Heart left ventricle (tissue), 16 donors: ENCODE measurements around the gene WWOX. TPM values are rescaled to one million over a fixed set of nuclear protein-coding genes. Genes with fewer than 3 reads are reported as not detected.
A peak's percentile ranks its signal among the peaks of the same experiment; 100 is the strongest.

ENCODE experiments used
- ATAC-seq, 4 donors: fragments of 200-7000 bp; cut with Tn5 transposase; one replicate each; pipeline ENCODE4 v1.9.1; 2020 to 2022; ENCODE audit warnings: moderate library complexity in 4 of 4, mild to moderate bottlenecking in 3 of 4, moderate number of reproducible peaks in 1 of 4
- DNase-seq, 5 donors: peaks; one replicate each; pipeline ENCODE4 v3.0.0-alpha.2; 2020
- H3K27ac ChIP-seq, 12 donors: fragments of 200-600 bp; sonication (generic) in 4 of 12; one replicate each; pipeline versions ENCODE4 v1.5.0 to v1.8.0; 2016 to 2022; ENCODE audit warnings: mild to moderate bottlenecking in 2 of 12
- H3K27me3 ChIP-seq, 9 donors: fragments of 200-600 bp; sonication (generic) in 2 of 9; one replicate each; pipeline versions ENCODE4 v1.5.1 to v1.8.0; 2016 to 2022; ENCODE audit warnings: mild to moderate bottlenecking in 3 of 9
- H3K36me3 ChIP-seq, 9 donors: fragments of 200-600 bp; sonication (generic) in 2 of 9; one replicate each; pipeline versions ENCODE4 v1.5.0 to v1.8.0; 2018 to 2022; ENCODE audit warnings: mild to moderate bottlenecking in 2 of 9
- H3K4me1 ChIP-seq, 12 donors: fragments of 200-600 bp; sonication (generic) in 4 of 12; one replicate each; pipeline versions ENCODE4 v1.5.0 to v1.8.0; 2016 to 2022; ENCODE audit warnings: mild to moderate bottlenecking in 3 of 12
- H3K4me3 ChIP-seq, 12 donors: fragments of 200-600 bp; sonication (generic) in 4 of 12; one replicate each; pipeline versions ENCODE4 v1.5.0 to v1.8.0; 2017 to 2022; ENCODE audit warnings: mild to moderate bottlenecking in 9 of 12, moderate library complexity in 4 of 12
- H3K9me3 ChIP-seq, 12 donors: fragments of 200-600 bp; sonication (generic) in 4 of 12; one replicate each; pipeline versions ENCODE4 v1.5.0 to v1.8.0; 2016 to 2022; ENCODE audit warnings: mild to moderate bottlenecking in 1 of 12
- POLR2A ChIP-seq, 2 donors: fragments of 450-650 bp; IDR thresholded peaks; one replicate each; pipeline ENCODE4 v1.6.1; 2017; ENCODE audit warnings: antibody characterized with exemption in 2 of 2, mild to moderate bottlenecking in 2 of 2, moderate library complexity in 2 of 2
- WGBS, 4 donors: extraction: QIAGEN DNeasy Blood & Tissue Kit in 2 of 4; methylation state at CpG; one replicate each; pipeline versions ENCODE4 v1.1.5 to v1.1.7; 2013 to 2018; 5-methylcytosine and 5-hydroxymethylcytosine counted together
- intact Hi-C, 10 donors: fragments of 100-400 bp; cut with DNase I; formaldehyde crosslinking; loops; one replicate each; pipeline versions ENCODE4 v1.11.1 to v1.14.2; 2022
- polyA plus RNA-seq, 2 donors: library from polyadenylated mRNA; stranded (reverse); fragments of 200-250 nt; gene quantifications; one replicate each; pipeline ENCODE4 v1.2.3, GENCODE V29; 2013
- total RNA-seq, 9 donors: library from RNA; depleted of rRNA in 2 of 9; stranded (reverse); fragments of >200 nt in 2 of 9; fragmentation: NEBNext Ultra II Directional in 3 of 9; extraction: Animal tissue kit (Norgen Biotek cat#: 25700) in 3 of 9; gene quantifications; one replicate each; pipeline versions ENCODE4 v1.1.0 to v1.2.4, GENCODE V29; 2016 to 2023
- TF ChIP-seq, protein P1 (sequence below), 12 donors: fragments of 200-600 bp; sonication (generic) in 4 of 12; IDR thresholded peaks; one replicate each; pipeline versions ENCODE4 v1.5.0 to v1.8.0; 2018 to 2022; ENCODE audit warnings: antibody characterized with exemption in 12 of 12, mild to moderate bottlenecking in 5 of 12
- donor health status: ischemic (EF 13 %, LVEDD 7.1; RV severe dilation, severe dysfunction).
- donor health status: healthy with polysubstance abuse.
- donor health status: DM: no; HTN: yes; CAD: no.
- donor health status: DM: no; HTN: no; CAD: no.
- donor health status: ischemic (EF 25% LVEDD 6.9; RV normal size, moderate dysfunction).
- donor health status: ischemic (EF 25% LVEDD 5.7; RV mildly dilated, moderate dysfunction).
- donor health status: healthy.
- donor health status: DM: yes; HTN: yes; CAD: no.
- donor health status: ischemic (EF 35%, LVEDD 5.7; RV mildly dilated, moderate dysfunction).
- donor health status: nonischemic (EF 11% LVEDD 7.7; RV severe dilation, severe dysfunction).
- donor health status: DM: yes; HTN: yes; CAD: no.
- donor health status: PGD.
- donor health status: ischemic (EF 29% LVEDD 5.4; RV normal size, mild dysfunction).
- donor health status: nonischemic (EF 23%, LVEDD 6.1; RV moderate dilation, normal function).

The WWOX gene
- total and polyA plus RNA-seq, 11 donors = 4.3 to 18.3 (median 9.1) TPM

DNA sequence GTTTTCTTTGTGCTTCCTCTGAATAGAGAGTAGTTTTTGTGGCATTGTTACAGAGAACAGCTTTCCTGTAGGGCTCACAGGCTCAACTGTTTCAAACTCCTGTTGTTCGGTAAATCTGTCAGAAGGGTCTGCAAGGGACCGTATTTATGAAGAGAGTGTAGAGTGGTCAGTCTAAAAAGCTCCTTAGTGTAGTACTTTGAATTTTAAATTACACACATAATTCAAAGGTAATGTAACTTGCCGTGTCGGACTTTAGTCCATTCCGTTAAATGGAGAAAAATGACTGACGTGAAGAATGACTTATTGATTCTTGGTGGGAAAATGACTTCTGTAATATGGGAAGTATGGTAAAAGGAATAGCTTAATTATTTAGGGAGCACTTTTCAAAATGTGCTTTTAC, 190.9 kb downstream of the WWOX start:
- ATAC-seq = no peak
- Histone ChIP-seq H3K4me1 (peaks cover 0 to 11% (median 0%) of the 10 kb centered on the region in 12 donors), H3K9me3 (no peaks in the 10 kb centered on the region), H3K4me3 (no peak overlapping the region), H3K27me3 (no peaks in the 10 kb centered on the region), H3K36me3 (no peaks in the 10 kb centered on the region), H3K27ac (no peak overlapping the region)
- intact Hi-C loops = no loop called here
- 81 to 93% (median 90%) methylated on average over 6 of the region's 6 CpGs for whole genome bisulfite sequencing, 4 donors
- TF ChIP-seq, protein P1, sequence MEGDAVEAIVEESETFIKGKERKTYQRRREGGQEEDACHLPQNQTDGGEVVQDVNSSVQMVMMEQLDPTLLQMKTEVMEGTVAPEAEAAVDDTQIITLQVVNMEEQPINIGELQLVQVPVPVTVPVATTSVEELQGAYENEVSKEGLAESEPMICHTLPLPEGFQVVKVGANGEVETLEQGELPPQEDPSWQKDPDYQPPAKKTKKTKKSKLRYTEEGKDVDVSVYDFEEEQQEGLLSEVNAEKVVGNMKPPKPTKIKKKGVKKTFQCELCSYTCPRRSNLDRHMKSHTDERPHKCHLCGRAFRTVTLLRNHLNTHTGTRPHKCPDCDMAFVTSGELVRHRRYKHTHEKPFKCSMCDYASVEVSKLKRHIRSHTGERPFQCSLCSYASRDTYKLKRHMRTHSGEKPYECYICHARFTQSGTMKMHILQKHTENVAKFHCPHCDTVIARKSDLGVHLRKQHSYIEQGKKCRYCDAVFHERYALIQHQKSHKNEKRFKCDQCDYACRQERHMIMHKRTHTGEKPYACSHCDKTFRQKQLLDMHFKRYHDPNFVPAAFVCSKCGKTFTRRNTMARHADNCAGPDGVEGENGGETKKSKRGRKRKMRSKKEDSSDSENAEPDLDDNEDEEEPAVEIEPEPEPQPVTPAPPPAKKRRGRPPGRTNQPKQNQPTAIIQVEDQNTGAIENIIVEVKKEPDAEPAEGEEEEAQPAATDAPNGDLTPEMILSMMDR (IDR thresholded peaks at IDR 0.05) = no peak
- no peak for TF ChIP-seq POLR2A (IDR thresholded peaks at IDR 0.05)
- DNase-seq = no peak

DNA sequence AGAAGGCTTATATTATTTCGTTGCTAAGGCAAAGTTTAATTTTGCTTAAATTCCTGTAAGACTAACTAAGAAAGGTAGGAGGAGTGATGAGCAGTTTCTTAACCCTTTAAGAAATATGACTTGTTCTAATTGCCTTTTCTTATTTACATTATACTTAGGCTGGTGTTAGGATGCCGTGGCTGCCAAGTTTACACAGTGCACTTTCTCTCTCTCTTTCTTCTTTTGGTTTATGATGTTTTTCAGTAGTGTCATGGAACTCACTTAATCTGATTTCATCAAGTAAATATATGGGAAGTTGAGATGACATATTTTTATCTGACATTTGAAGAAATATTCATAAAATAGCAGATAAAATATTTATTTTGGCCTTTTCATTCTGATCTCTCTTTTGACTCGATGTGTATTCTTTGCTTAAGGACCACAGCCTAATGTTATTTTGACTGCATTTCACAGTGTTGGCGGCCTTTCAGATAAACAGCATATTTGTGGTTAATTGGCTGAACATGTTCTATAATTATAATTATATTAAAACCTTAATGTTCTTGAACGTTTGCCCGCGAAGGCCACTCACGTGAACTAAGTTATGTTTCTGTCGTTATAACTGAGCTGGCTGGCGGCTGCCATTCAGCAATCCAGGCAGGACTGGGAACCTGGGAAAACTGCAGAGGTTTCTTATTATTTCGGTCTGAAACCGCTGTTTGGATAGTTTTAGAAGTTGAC, 191.6 kb downstream of the WWOX start:
- Histone ChIP-seq H3K4me1 (peaks cover 0 to 11% (median 0%) of the 10 kb centered on the region in 12 donors), H3K27ac (no peak overlapping the region), H3K36me3 (no peaks in the 10 kb centered on the region), H3K4me3 (no peak overlapping the region), H3K9me3 (no peaks in the 10 kb centered on the region), H3K27me3 (no peaks in the 10 kb centered on the region)
- TF ChIP-seq, protein P1 (IDR thresholded peaks at IDR 0.05) = no peak
- TF ChIP-seq POLR2A (IDR thresholded peaks at IDR 0.05) = no peak
- no peak for ATAC-seq
- intact Hi-C loops = no loop called here
- no peak for DNase-seq
- WGBS, 4 donors = 79 to 89% (median 83%) methylated on average over 12 of the region's 12 CpGs

DNA sequence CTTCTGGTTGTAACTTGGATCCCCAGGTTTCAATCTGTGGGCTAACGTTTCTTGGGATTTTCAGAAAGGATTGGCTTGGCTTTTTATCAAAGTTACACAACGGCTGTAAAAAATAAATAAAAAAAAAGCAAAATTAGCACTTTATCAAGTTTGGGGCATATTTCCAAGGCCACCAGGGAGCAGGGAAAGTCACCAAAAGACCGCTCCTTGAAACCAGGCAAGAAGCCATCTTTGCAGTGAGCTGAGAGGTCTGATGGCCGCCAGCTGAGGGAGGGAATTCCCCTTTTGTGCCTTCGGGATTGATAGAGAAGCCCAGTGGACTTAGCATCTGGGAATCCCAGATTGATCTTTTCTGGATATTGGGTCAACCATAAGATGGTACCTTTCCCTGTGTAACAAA, 192.2 kb downstream of the WWOX start:
- Histone ChIP-seq H3K36me3 (no peaks in the 10 kb centered on the region), H3K27ac (no peak overlapping the region), H3K4me1 (peaks cover 0 to 11% (median 0%) of the 10 kb centered on the region in 12 donors), H3K4me3 (no peak overlapping the region), H3K9me3 (no peaks in the 10 kb centered on the region), H3K27me3 (no peaks in the 10 kb centered on the region)
- 72 to 78% (median 73%) methylated on average over 5 of the region's 5 CpGs for WGBS, 4 donors
- TF ChIP-seq POLR2A (IDR thresholded peaks at IDR 0.05) = no peak
- TF ChIP-seq, protein P1 (IDR thresholded peaks at IDR 0.05) = no peak
- intact Hi-C loops = no loop called here
- ATAC-seq = no peak
- peak in 2 of 5 donors; percentile 10 to 33 for DNase-seq

DNA sequence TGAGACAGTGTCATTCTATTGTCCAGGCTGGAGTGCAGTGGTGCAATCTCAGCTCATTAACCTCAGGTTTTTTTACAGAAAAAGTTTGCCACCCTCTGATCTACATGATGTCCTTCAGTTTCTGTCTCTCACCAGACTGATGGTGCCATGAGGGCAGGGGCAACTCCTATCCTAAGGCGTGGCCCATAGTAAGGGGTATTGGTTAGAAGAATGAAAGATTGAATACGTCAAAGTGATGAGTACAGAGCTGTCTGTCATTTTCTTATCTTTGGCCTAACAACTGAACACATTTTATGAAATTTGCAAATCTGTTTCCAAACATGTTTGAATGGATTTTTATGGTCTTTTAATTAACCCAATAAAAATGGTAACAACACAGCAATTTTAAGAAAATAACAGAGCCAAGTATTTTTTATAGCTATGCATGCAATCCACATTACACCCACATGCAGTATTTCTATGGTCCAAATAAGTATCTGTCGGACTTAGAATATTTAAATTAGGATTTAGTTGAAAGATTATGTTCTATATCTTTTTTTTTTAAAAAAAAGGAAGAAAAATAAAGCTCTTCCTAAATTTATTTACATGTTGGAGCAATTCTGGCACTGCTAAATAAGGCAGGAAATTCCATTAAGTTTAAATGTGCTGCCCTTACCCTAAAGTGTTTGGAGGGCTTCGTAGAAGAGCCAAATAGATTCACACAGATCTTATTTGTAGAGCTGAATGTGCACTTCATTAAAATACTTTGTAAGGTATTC, 192.8 kb downstream of the WWOX start:
- H3K4me3 ChIP-seq = no peak overlapping the region
- TF ChIP-seq, protein P1 (IDR thresholded peaks at IDR 0.05) = no peak
- no peak for TF ChIP-seq POLR2A (IDR thresholded peaks at IDR 0.05)
- H3K9me3 ChIP-seq = peaks cover 0 to 4% (median 0%) of the 10 kb centered on the region in 12 donors
- WGBS, 4 donors = 67 to 83% (median 71%) methylated on average over 4 of the region's 4 CpGs
- intact Hi-C loops = no loop called here
- no peak for DNase-seq
- no peak overlapping the region for H3K27ac ChIP-seq
- H3K4me1 ChIP-seq = peaks cover 0 to 11% (median 0%) of the 10 kb centered on the region in 12 donors
- no peaks in the 10 kb centered on the region for H3K36me3 ChIP-seq
- no peaks in the 10 kb centered on the region for H3K27me3 ChIP-seq
- ATAC-seq = no peak
